HCT116 (cell line): ENCODE results near the gene UBE2S. TPM values are rescaled to one million over a fixed set of nuclear protein-coding genes. Genes with fewer than 3 reads are reported as not detected.
A peak's percentile ranks its signal among the peaks of the same experiment; 100 is the strongest.

Experiments used
- ATAC-seq: fragments of 200-7000 bp; cut with Tn5 transposase; 2 replicates; pipeline ENCODE4 v1.9.1; 2020; ENCODE audit warnings: mild to moderate bottlenecking, moderate library complexity
- BruUV-seq: library from RNA; stranded (reverse); fragments of 400-500 nt; replicated peaks from 2 replicates; lab custom pipeline; 2021; lab: Mats Ljungman, UMichigan
- CTCF ChIA-PET: fragments of 300-600 bp; sonication (Branson Sonifier 250); formaldehyde crosslinking; loops from one replicate; lab custom pipeline; 2021; ENCODE audit warnings: antibody characterized with exemption; lab: Charles Lee
- POLR2A ChIA-PET: fragments of 300-600, 350-600 bp; sonication (Branson Sonifier 250); formaldehyde crosslinking; loops from one replicate; lab custom pipeline; 2021; ENCODE audit warnings: antibody characterized with exemption; lab: Charles Lee
- RAD21 ChIA-PET, 2 experiments: fragments of 300-600 bp; sonication (Branson Sonifier 250); formaldehyde crosslinking; loops; one replicate each; lab custom pipeline; 2023; ENCODE audit warnings: low total read pairs in 2 of 2; ENCODE audit not compliant: uncharacterized antibody in 2 of 2, unreplicated experiment in 2 of 2, low non-redundant PET in 1 of 2; lab: Charles Lee
- DNase-seq: peaks from one replicate; pipeline ENCODE4 v3.0.0-alpha.2; 2010; ENCODE audit warnings: low read depth, low spot score
- H2AFZ ChIP-seq: fragments of 200-600 bp; shearing (Covaris generic), sonication (generic); 2 replicates; pipeline ENCODE4 v1.6.1; 2017; ENCODE audit warnings: low read depth, mixed run types, mixed read lengths, antibody characterized with exemption, low read length; ENCODE audit not compliant: poor library complexity, severe bottlenecking
- H3K27ac ChIP-seq: 2 replicates; pipeline ENCODE4 v1.5.1; 2012; ENCODE audit warnings: low read depth, low read length
- H3K27me3 ChIP-seq: fragments of 200-600 bp; sonication (generic); 2 replicates; pipeline ENCODE4 v1.6.1; 2016; ENCODE audit warnings: mixed run types, low read length, mixed read lengths; ENCODE audit not compliant: insufficient read depth
- H3K36me3 ChIP-seq, 2 experiments: fragments of 200-500 bp in 1 of 2; fragments of 200-600 bp in 1 of 2; sonication (Bioruptor generic) in 1 of 2; sonication (generic) in 1 of 2; 2 replicates each; pipeline versions ENCODE4 v1.5.1 to v1.6.1; 2014 to 2016; ENCODE audit warnings: low read length in 2 of 2, inconsistent platforms in 1 of 2, mixed read lengths in 1 of 2, mixed run types in 1 of 2; ENCODE audit not compliant: insufficient read depth in 2 of 2, control insufficient read depth in 1 of 2
- H3K4me1 ChIP-seq, 2 experiments: fragments of 200-600 bp in 1 of 2; sonication (generic) in 1 of 2; 2 replicates each; pipeline versions ENCODE4 v1.5.1 to v1.6.1; 2012 to 2017; ENCODE audit warnings: low read length in 2 of 2, inconsistent platforms in 1 of 2, mild to moderate bottlenecking in 1 of 2, mixed read lengths in 1 of 2, mixed run types in 1 of 2, moderate library complexity in 1 of 2; ENCODE audit not compliant: insufficient read depth in 2 of 2, control insufficient read depth in 1 of 2
- H3K4me2 ChIP-seq: fragments of 200-600 bp; sonication (generic); 2 replicates; pipeline ENCODE4 v1.6.1; 2017; ENCODE audit warnings: mixed run types, low read length, mixed read lengths
- H3K4me3 ChIP-seq, 2 experiments: fragments of 200-600 bp in 1 of 2; sonication (generic) in 1 of 2; replicated peaks in 1 of 2; 2 replicates each; pipeline ENCODE4 v1.5.1; 2011 to 2016; ENCODE audit warnings: low read length in 2 of 2, control low read depth in 1 of 2, low read depth in 1 of 2, mild to moderate bottlenecking in 1 of 2, mixed read lengths in 1 of 2, mixed run types in 1 of 2
- H3K79me2 ChIP-seq: fragments of 200-600 bp; sonication (generic); 2 replicates; pipeline ENCODE4 v1.6.1; 2017; ENCODE audit warnings: mild to moderate bottlenecking, mixed run types, low read length, moderate library complexity, mixed read lengths; ENCODE audit not compliant: insufficient read depth
- H3K9ac ChIP-seq: fragments of 200-600 bp; sonication (generic); 2 replicates; pipeline ENCODE4 v1.6.1; 2016; ENCODE audit warnings: low read length, mixed read lengths
- H3K9me2 ChIP-seq: fragments of 200-600 bp; sonication (generic), shearing (Covaris generic); 2 replicates; pipeline ENCODE4 v1.6.1; 2017; ENCODE audit warnings: mixed run types, mild to moderate bottlenecking, moderate library complexity; ENCODE audit not compliant: insufficient read depth
- H3K9me3 ChIP-seq, 2 experiments: fragments of 200-500 bp in 1 of 2; fragments of 200-600 bp in 1 of 2; sonication (Bioruptor generic) in 1 of 2; sonication (generic) in 1 of 2; 2 replicates each; pipeline ENCODE4 v1.6.1; 2014 to 2017; ENCODE audit warnings: low read length in 2 of 2, mixed read lengths in 2 of 2, inconsistent platforms in 1 of 2, low read depth in 1 of 2, mild to moderate bottlenecking in 1 of 2, mixed run types in 1 of 2, moderate library complexity in 1 of 2; ENCODE audit not compliant: control insufficient read depth in 1 of 2, insufficient read depth in 1 of 2
- H4K20me1 ChIP-seq: fragments of 200-600 bp; sonication (generic), shearing (Covaris generic); 2 replicates; pipeline ENCODE4 v1.6.1; 2017; ENCODE audit warnings: mixed run types, mild to moderate bottlenecking, moderate library complexity; ENCODE audit not compliant: insufficient read depth
- CBX3 ChIP-seq: IDR thresholded peaks from 2 replicates; pipeline ENCODE4 v1.6.1; 2012; ENCODE audit warnings: low read depth
- CEBPB ChIP-seq: IDR thresholded peaks from 2 replicates; pipeline ENCODE4 v1.6.1; 2012; ENCODE audit warnings: low read depth
- EGR1 ChIP-seq: IDR thresholded peaks from 2 replicates; pipeline ENCODE4 v1.6.1; 2012; ENCODE audit warnings: low read depth
- ELF1 ChIP-seq: IDR thresholded peaks from 2 replicates; pipeline ENCODE4 v1.6.1; 2012; ENCODE audit warnings: low read depth, borderline replicate concordance
- EZH2 ChIP-seq: fragments of 200-600 bp; sonication (generic); IDR thresholded peaks from 2 replicates; pipeline ENCODE4 v1.6.1; 2017; ENCODE audit warnings: antibody characterized with exemption, mixed run types
- EZH2phosphoT487 ChIP-seq: fragments of 200-600 bp; IDR thresholded peaks from 2 replicates; pipeline ENCODE4 v1.6.1; 2018; ENCODE audit warnings: antibody characterized with exemption, borderline replicate concordance
- FOSL1 ChIP-seq: IDR thresholded peaks from 2 replicates; pipeline ENCODE4 v1.6.1; 2012; ENCODE audit warnings: low read depth
- JUND ChIP-seq: IDR thresholded peaks from 2 replicates; pipeline ENCODE4 v1.6.1; 2012
- POLR2A ChIP-seq: IDR thresholded peaks from 2 replicates; pipeline ENCODE4 v1.7.0; 2011; ENCODE audit warnings: borderline replicate concordance; ENCODE audit not compliant: insufficient read depth, insufficient read length; ENCODE audit errors: extremely low read depth
- POLR2AphosphoS5 ChIP-seq: IDR thresholded peaks from 2 replicates; pipeline ENCODE4 v1.6.1; 2011; ENCODE audit warnings: mild to moderate bottlenecking, low read depth, low read length, moderate library complexity
- SIN3A ChIP-seq: IDR thresholded peaks from 2 replicates; pipeline ENCODE4 v1.6.1; 2012; ENCODE audit warnings: low read depth
- SRF ChIP-seq: IDR thresholded peaks from 2 replicates; pipeline ENCODE4 v1.6.1; 2012; ENCODE audit warnings: low read depth
- ZFX ChIP-seq: fragments of 450-650 bp; IDR thresholded peaks from 2 replicates; pipeline ENCODE4 v1.6.1; 2017
- ZNF274 ChIP-seq: fragments of 200-500 bp; sonication (Bioruptor generic); IDR thresholded peaks from 2 replicates; pipeline ENCODE4 v1.6.1; 2014; ENCODE audit warnings: mild to moderate bottlenecking, low read depth, low read length, inconsistent platforms
- intact Hi-C: fragments of 100-400 bp; cut with micrococcal nuclease; formaldehyde crosslinking; loops from 2 replicates; pipeline ENCODE4 v1.10.0; 2022
- total RNA-seq: library from RNA; stranded (reverse); gene quantifications from one replicate; pipeline ENCODE4 v1.2.1, GENCODE V29; 2021; ENCODE audit not compliant: unreplicated experiment
- TF ChIP-seq, protein P1 (sequence below), 3 experiments: fragments of 200-600 bp in 1 of 3; sonication (generic) in 1 of 3; IDR thresholded peaks in 2 of 3; conservative IDR thresholded peaks in 1 of 3; 2 replicates each; pipeline ENCODE4 v1.5.1; 2012 to 2017; ENCODE audit warnings: low read depth in 2 of 3, low read length in 2 of 3, antibody characterized with exemption in 1 of 3, borderline replicate concordance in 1 of 3, control low read depth in 1 of 3, mild to moderate bottlenecking in 1 of 3, mixed read lengths in 1 of 3, mixed run types in 1 of 3, moderate library complexity in 1 of 3; ENCODE audit not compliant: insufficient read depth in 1 of 3
- TF ChIP-seq, protein P2 (sequence below): IDR thresholded peaks from 2 replicates; pipeline ENCODE4 v1.6.1; 2012; ENCODE audit warnings: low read depth
- TF ChIP-seq, protein P3 (sequence below): IDR thresholded peaks from 2 replicates; pipeline ENCODE4 v1.6.1; 2012
- TF ChIP-seq, protein P4 (sequence below): IDR thresholded peaks from 2 replicates; pipeline ENCODE4 v1.6.1; 2011; ENCODE audit warnings: mild to moderate bottlenecking, low read length, moderate library complexity; ENCODE audit not compliant: insufficient replicate concordance; ENCODE audit errors: extremely low read depth
- TF ChIP-seq, protein P5 (sequence below): IDR thresholded peaks from 2 replicates; pipeline ENCODE4 v1.6.1; 2012

Gene UBE2S
- total RNA-seq, 1 experiment from 2014 or later, result 515 TPM

DNA sequence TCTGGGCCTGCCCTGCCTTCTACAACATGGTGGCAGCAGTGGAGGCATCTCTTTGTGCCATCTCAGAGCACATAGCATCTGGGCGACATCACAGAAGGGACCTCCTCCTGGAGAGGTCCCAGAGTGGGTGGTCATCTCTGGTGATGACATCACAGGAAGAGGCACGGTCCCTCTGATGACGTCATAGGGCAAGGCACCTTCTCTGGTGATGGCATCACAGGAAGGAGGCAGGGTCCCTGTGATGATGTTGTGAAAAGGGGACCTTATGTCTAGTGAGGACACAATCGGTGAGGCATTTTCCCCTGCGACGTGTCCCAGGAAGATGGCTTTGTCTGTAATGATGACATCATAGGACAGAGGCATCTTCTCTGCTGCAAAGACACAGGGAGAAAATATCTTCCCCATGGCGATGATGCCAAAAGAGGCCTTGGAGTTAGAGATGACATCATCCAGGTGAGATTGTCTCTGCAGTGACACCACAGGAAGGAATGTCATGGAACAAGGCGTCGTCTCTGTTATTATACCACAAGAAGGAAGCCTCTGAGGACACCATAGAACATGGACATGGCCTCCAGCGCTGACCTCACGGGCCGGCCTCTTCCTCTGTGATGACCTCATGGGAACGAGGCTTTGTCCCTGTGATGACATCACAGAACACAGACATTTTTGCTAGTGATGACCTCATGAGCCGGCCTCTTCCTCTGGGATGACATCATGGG, 24.8 kb upstream of the UBE2S start:
- peaks cover 0 to 6% of the 10 kb centered on the region in 2 experiments; a peak in 1 of 4 replicates for H3K4me1 ChIP-seq
- no peaks in the 10 kb centered on the region for H3K79me2 ChIP-seq
- H3K9me2 ChIP-seq, result no peaks in the 10 kb centered on the region
- H3K27me3 ChIP-seq, result no peaks in the 10 kb centered on the region
- H3K4me2 ChIP-seq, result no peak overlapping the region
- ChIA-PET POLR2A (no interaction called here), CTCF (no interaction called here), RAD21 (no interaction called here)
- BruUV-seq, result no TSS peak
- intact Hi-C loops, result no loop called here
- H4K20me1 ChIP-seq, result no peaks in the 10 kb centered on the region
- peak; percentile 27; the same call in 1 of the 2 replicates for ATAC-seq
- H3K9ac ChIP-seq, result no peak overlapping the region
- DNase-seq, result no peak
- no peaks in the 10 kb centered on the region for H3K9me3 ChIP-seq
- no peak overlapping the region for H2AFZ ChIP-seq
- no peak overlapping the region for H3K4me3 ChIP-seq
- H3K27ac ChIP-seq, result no peak overlapping the region
- no peak for TF ChIP-seq POLR2A
- TF ChIP-seq ELF1, result no peak
- TF ChIP-seq CEBPB, result no peak
- TF ChIP-seq, protein P1, sequence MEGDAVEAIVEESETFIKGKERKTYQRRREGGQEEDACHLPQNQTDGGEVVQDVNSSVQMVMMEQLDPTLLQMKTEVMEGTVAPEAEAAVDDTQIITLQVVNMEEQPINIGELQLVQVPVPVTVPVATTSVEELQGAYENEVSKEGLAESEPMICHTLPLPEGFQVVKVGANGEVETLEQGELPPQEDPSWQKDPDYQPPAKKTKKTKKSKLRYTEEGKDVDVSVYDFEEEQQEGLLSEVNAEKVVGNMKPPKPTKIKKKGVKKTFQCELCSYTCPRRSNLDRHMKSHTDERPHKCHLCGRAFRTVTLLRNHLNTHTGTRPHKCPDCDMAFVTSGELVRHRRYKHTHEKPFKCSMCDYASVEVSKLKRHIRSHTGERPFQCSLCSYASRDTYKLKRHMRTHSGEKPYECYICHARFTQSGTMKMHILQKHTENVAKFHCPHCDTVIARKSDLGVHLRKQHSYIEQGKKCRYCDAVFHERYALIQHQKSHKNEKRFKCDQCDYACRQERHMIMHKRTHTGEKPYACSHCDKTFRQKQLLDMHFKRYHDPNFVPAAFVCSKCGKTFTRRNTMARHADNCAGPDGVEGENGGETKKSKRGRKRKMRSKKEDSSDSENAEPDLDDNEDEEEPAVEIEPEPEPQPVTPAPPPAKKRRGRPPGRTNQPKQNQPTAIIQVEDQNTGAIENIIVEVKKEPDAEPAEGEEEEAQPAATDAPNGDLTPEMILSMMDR (IDR thresholded peaks at IDR 0.05 in 2 of 3, conservative IDR thresholded peaks at IDR 0.05 in 1 of 3; ENCODE audit: borderline replicate concordance in 1 of 3, insufficient read depth in 1 of 3, low read depth in 2 of 3, low read length in 2 of 3), result no peak
- no peak for TF ChIP-seq POLR2AphosphoS5
- TF ChIP-seq SIN3A, result no peak
- TF ChIP-seq EGR1, result no peak
- TF ChIP-seq EZH2, result no peak
- TF ChIP-seq ZFX, result no peak
- TF ChIP-seq, protein P2, sequence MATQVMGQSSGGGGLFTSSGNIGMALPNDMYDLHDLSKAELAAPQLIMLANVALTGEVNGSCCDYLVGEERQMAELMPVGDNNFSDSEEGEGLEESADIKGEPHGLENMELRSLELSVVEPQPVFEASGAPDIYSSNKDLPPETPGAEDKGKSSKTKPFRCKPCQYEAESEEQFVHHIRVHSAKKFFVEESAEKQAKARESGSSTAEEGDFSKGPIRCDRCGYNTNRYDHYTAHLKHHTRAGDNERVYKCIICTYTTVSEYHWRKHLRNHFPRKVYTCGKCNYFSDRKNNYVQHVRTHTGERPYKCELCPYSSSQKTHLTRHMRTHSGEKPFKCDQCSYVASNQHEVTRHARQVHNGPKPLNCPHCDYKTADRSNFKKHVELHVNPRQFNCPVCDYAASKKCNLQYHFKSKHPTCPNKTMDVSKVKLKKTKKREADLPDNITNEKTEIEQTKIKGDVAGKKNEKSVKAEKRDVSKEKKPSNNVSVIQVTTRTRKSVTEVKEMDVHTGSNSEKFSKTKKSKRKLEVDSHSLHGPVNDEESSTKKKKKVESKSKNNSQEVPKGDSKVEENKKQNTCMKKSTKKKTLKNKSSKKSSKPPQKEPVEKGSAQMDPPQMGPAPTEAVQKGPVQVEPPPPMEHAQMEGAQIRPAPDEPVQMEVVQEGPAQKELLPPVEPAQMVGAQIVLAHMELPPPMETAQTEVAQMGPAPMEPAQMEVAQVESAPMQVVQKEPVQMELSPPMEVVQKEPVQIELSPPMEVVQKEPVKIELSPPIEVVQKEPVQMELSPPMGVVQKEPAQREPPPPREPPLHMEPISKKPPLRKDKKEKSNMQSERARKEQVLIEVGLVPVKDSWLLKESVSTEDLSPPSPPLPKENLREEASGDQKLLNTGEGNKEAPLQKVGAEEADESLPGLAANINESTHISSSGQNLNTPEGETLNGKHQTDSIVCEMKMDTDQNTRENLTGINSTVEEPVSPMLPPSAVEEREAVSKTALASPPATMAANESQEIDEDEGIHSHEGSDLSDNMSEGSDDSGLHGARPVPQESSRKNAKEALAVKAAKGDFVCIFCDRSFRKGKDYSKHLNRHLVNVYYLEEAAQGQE, result no peak
- TF ChIP-seq, protein P3, sequence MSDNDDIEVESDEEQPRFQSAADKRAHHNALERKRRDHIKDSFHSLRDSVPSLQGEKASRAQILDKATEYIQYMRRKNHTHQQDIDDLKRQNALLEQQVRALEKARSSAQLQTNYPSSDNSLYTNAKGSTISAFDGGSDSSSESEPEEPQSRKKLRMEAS, result no peak
- TF ChIP-seq ZNF274, result no peak
- TF ChIP-seq, protein P4, sequence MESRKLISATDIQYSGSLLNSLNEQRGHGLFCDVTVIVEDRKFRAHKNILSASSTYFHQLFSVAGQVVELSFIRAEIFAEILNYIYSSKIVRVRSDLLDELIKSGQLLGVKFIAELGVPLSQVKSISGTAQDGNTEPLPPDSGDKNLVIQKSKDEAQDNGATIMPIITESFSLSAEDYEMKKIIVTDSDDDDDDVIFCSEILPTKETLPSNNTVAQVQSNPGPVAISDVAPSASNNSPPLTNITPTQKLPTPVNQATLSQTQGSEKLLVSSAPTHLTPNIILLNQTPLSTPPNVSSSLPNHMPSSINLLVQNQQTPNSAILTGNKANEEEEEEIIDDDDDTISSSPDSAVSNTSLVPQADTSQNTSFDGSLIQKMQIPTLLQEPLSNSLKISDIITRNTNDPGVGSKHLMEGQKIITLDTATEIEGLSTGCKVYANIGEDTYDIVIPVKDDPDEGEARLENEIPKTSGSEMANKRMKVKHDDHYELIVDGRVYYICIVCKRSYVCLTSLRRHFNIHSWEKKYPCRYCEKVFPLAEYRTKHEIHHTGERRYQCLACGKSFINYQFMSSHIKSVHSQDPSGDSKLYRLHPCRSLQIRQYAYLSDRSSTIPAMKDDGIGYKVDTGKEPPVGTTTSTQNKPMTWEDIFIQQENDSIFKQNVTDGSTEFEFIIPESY, result no peak
- TF ChIP-seq CBX3, result no peak
- no peak for TF ChIP-seq JUND
- no peak for TF ChIP-seq SRF
- no peak for TF ChIP-seq EZH2phosphoT487
- TF ChIP-seq FOSL1, result no peak
- TF ChIP-seq, protein P5, sequence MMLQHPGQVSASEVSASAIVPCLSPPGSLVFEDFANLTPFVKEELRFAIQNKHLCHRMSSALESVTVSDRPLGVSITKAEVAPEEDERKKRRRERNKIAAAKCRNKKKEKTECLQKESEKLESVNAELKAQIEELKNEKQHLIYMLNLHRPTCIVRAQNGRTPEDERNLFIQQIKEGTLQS, result no peak
- no peaks in the 10 kb centered on the region for H3K36me3 ChIP-seq
